Measurements from ENCODE around the gene SLTM.
"Not testable (repeated sequence)": the region's sequence is repeated elsewhere in the genome, so short reads cannot be mapped to it uniquely, and the experiment has no call there.

The SLTM gene
- 43.2 to 172 (median 111) reads per million in 18 experiments for total RNA-seq

GRCh38 chr15:58933281-58934113, at the start of gene SLTM:
SLTM (minus strand) TSS chr15:58933679; CDS start chr15:58933565, 114 bp downstream.
- DNase-seq: peak; percentile 97

- DNase-seq: peak in 1 of 2 donors; percentile 71
These were observed 49.8 kb upstream of the SLTM start for GRCh38 chr15:58983261-58983660.

GRCh38 chr15:58981808-58982475, 48.5 kb upstream of the SLTM start:
- no peak for DNase-seq

GRCh38 chr15:58980351-58980939, 47.0 kb upstream of the SLTM start:
- peak in 1 of 2 donors; percentile 74 for DNase-seq

- peak; percentile 40 to 51 for DNase-seq
These were observed 44.4 kb upstream of the SLTM start for GRCh38 chr15:58977887-58978286.

GRCh38 chr15:58967479-58967878, 34.0 kb upstream of the SLTM start:
- no peak for DNase-seq

- no peak for DNase-seq
These were observed 33.2 kb upstream of the SLTM start for GRCh38 chr15:58966698-58967097.

GRCh38 chr15:58962662-58963565, 29.4 kb upstream of the SLTM start:
- DNase-seq: no peak

- no peak for DNase-seq
These were observed 28.7 kb upstream of the SLTM start for GRCh38 chr15:58962136-58962535.

GRCh38 chr15:58958811-58959210, 25.3 kb upstream of the SLTM start:
- DNase-seq: no peak

- peak; percentile 75 for DNase-seq
These were observed 23.9 kb upstream of the SLTM start for GRCh38 chr15:58957101-58957973.

- no peak for DNase-seq
These were observed 19.3 kb upstream of the SLTM start for GRCh38 chr15:58952751-58953150.

GRCh38 chr15:58951388-58952007, 18.0 kb upstream of the SLTM start:
- DNase-seq: no peak

- peak in 1 of 2 donors; percentile 26 for DNase-seq
These were observed 13.7 kb upstream of the SLTM start for GRCh38 chr15:58947179-58947578.

GRCh38 chr15:58934974-58935373, 1.5 kb upstream of the SLTM start:
- not testable (repeated sequence) for DNase-seq

GRCh38 chr15:58934521-58934920, 1.0 kb upstream of the SLTM start:
- no peak for DNase-seq

- no peak for DNase-seq
These were observed 602 bp upstream of the SLTM start for GRCh38 chr15:58934114-58934447.

GRCh38 chr15:58932710-58933280, 684 bp downstream of the SLTM start:
- peak in 1 of 2 donors; percentile 35 for DNase-seq

- peak; percentile 51 to 76 for DNase-seq
These were observed 1.4 kb downstream of the SLTM start for GRCh38 chr15:58931987-58932588.

GRCh38 chr15:58929891-58930416, 3.5 kb downstream of the SLTM start:
- no peak for DNase-seq

Measured in inflammatory macrophage (primary cell).